CD4-positive, alpha-beta T cell treated with Interleukin-4 for 1 hour (primary cell): ENCODE data around the gene MRPL17.
"Not testable (repeated sequence)": the region's sequence is repeated elsewhere in the genome, so short reads cannot be mapped to it uniquely, and the experiment has no call there.

ENCODE experiments used
- DNase-seq, 2 donors: peaks; one replicate each; pipeline ENCODE4 v3.0.0-alpha.2; 2020 to 2022

Gene MRPL17

DNA sequence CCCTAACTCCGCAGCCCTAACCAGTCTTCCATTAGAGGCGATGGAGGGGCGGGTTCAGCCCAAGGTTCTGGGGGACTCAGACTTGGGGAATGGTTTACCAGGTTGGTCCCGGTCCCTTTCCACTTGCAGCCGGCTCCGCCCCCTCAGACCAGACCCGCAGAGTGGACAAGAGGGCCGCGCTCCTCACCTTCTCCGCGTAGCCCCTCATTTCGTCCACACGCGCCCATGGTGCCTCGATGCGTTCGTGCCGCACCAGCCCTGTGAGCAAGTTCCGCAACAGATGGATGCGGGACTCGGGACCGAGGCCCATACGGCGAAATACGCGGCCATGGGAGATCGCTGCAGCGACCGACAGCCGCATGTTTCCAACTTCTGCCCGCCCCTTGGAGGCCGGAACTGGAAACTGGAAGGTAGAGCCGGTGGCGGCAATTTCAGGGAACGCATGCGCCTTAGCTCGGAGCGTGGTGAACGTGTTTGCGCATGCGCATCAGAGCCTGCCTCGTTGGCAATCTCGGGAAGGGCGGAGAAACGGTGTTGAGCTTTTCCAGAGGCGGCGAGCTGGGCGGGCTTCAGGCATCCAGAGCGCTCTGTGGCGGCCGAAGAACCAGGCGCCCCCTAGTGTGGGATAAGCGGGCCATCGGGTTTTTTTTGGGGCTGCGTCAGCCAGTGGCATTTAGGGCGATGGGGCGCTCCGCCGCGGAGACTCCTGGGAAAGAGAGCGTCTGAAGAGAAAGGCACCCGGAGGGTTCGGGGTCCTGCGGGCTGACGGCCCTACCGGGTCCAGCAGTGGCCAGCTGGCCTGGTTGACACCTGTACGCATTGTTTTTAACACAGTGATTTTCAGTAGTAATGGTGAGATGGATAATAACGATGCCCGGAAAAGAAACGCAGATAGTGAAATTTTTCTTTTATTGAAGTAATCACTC is at the start of gene MRPL17:
TSS of gene MRPL17 (minus strand) at position 405 of the 926 bp plus-strand sequence. CDS start at position 361, 44 bp downstream.
- peak; percentile 99 to 100 for DNase-seq

DNA sequence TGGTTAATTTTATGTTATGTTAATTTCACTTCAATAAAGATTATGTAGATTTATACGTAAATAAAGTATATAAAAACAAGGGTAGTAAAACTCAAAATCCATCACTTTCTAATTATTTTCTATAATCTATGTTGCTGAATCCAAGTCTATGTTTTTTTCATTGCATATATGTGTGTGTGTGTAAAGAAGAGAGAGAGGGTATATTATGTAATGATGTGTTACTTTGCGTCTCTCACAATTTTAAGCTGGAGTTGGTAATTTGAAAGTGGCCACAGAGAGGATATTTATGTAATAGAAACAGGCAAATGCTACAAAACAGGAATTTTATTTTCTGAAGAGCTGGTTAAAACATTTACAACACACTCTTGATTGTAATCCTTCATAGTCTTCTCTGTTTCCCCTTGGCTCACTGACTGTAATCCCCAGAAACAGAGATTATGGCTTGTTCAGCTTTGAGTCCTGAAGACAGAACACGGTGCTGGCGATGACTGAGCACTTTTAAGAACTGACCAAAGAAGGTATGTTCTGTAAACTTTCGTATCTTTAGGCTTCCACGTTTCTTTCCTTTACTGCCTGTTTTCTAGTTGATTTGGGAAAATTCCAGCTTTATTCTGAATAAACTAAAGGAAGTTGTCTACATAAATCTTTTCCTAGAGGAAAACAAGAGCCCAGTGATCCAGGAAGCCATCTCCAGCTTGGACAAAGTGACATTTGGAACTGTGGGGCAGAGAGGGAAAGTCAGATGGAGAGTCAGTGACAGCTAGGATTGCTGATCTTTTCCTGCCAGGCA is 45.0 kb upstream of the MRPL17 start:
- no peak for DNase-seq

DNA sequence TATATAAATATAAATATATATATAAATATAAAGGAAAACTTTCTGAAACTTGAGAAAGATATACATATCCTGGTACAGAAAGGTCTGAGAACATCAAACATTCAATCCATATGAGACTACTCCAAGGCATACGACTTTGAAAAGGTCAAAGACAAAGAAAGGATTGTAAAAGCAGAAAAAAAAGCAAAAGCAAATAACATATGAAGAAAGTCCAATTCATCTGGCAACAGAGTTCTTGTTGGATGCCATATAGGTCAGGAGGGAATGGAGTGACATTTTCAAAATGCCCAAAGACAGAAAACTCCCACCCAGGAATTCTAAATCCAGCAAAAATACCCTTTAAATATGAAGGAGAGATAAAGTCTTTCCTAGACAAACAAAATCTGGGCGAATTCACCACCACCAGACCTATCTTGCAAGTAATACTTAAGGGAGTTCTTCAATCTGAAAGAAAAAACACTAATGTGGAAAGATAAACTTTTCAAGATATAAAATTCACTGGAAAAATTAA is 42.3 kb upstream of the MRPL17 start:
- no peak for DNase-seq

DNA sequence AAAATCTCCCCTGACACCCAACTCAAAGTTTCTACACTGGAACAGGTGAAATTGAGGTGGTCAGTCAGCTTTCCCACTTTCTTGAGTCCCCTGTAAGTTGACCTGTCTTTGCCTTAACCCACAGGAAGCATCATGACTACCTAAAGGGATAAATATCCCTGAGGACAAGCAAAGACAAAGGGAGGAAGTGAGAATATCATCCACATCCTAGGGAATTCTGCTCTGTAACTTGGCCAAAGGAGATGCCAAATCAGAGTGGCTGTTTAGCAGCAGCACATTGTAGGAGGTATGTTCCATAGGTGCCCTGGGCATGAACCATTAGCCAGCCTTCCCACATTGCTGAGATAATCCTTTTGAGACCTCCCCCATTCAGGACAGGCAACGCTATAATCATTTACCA is 40.9 kb upstream of the MRPL17 start:
- DNase-seq, result no peak

DNA sequence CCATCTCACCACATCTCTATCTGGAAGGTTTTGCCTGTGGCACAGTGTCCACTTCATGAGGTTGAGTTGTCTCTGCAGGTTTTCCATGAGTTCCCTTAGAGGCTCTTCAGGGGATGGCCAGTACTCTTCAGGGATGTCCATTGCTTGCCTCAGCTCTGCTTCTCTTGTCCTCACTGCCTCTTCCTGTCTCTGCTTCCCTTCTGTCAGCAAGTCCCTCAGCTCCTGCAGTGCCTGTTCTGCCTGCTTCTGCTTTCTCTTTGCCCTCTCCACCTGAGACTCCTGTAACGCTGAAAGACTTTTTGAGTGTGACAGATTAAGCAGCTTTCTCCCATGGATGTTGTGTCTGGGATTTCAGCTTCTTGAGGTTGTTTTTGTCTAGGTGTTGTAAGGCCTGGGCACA is 38.2 kb upstream of the MRPL17 start:
- no peak for DNase-seq

DNA sequence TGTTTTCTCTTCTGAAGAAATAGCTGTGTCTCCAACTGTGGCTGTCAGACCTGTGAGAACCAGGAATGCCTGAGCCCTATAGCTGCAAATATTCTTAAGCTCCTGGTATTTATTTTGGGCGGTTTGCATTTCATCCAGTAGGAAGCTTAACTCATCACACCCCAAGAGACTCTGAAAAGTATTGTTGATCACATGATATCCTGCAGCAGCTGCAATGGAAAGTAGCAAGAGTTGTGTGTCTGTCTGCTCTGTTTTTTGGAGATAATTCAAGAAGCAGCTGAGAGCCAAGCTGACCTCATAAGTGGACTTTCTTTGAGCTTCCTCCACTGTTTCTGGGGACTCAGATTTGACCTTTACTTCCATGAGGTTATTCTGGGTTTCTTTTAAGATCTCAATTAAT is 36.4 kb upstream of the MRPL17 start:
- no peak for DNase-seq

DNA sequence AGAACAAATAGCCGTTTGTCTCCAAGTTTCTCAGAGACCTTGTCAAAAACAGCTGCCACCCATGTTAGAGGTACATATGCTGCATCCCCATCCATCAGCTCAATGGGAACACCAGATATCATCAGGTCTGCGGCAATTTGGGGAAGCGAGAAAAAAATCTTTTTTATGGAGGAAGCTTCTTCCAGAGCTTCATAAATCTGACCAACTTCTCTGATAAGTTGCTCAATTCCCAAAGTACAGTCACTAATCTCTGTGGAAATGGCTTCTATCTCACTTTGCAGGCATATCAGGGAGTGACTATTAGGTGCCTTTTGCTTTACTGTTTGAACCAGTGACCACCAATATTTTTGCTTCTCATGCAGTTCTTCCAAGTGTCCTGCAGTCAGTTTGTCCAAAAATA is 34.3 kb upstream of the MRPL17 start:
- DNase-seq, result no peak

DNA sequence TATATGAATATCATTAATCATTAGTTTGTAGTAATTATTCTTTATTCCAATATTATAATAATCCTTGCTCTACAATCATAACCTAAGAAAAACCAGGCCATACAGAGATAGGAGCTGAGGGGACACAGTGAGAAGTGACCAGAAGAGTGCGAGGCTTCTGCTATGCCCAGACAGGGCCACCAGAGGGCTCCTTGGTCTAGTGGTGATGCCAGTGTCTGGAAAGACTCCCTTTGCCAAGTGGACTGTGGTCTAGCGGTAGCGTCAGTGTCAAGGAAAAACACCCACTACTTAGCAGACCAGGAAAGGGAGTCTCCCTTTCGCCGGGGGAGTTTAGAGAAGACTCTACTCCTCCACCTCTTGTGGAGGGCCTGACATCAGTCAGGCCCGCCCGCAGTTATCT is 28.4 kb upstream of the MRPL17 start:
- peak; percentile 27 to 40 for DNase-seq

DNA sequence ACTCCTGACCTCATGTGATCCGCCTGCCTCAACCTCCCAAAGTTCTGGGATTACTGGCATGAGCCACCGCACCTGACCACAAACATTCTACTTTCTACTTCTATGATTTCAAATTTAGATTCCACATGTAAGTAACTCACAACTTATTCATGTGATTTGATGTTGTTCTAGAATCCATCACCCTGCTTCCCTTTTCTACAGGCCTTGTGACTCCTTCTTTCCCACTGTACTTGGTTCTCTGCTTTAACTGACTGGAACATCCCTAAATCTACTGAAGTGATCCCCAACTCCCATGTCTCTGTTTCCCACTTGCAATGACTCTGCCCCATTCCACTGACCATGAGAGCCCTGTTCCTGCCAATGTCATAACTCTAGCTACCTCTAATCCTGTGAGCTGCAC is 25.7 kb upstream of the MRPL17 start:
- DNase-seq, result no peak

DNA sequence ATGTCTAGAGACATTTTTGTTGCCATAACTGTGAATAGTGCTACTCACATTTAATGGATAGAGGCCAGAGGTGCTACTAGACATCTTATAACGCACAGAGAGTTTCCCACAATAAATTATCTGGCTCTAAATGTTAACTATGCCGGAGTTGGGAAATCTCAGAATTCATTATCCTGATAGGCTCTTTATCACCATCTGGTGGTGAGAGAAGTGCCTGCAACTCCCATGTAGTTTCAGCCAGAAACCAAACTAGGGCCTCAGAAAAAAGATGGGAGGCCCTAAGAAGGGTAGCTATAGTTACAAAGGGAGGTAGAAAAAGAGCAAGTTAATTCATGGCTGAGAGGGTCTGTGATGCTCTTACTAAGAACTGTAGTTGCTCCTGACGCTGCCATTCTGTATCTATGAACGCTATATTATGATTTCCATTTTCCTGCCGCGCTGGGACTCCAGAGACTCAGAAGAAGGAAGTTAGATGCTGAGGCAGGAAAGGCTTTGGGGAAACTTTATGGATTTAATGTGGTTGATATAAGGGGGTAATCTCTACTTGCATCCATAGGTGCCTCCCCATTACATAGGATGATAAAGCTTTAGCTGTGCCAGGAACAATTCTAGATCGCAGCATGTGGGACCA is 22.9 kb upstream of the MRPL17 start:
- DNase-seq, result peak; percentile 22 to 61

DNA sequence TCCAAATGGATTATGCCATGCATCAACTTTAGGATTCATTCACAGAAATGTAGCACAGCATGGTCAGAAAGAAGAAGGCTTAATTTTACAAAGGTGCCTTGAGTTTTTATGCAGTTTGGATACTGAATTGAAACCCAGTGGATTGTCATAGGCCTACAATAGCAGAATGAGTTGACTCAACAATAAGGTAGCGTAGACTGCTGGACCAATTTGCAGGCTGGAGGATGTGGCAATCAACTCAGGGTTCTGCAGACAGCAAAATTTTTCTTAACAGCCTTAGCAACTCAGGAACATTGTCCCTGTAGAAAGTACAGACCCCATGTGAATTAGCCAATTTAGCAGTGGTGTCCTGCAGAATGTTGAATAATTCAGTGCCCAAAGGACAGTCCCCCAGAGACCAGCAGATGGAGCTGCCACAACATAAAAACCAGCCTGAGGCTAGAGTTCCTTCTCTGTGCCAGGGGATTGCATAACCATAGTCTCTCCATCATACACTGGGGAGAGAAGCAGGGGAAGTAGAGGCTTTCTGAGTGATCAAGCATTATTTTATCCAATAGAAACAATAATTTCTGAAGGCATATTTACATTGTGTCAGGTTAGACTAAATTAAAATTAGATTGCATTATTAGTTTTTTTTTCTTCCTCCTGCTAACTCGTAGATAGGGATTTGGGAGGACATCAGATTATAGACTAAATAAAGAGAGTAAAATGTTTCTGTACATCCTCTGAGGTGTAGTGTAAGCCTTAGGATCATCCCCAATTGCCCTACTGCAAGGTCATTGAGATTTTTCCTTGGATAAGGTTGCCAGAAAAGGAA is 20.3 kb upstream of the MRPL17 start:
- DNase-seq, result peak; percentile 43 to 57

DNA sequence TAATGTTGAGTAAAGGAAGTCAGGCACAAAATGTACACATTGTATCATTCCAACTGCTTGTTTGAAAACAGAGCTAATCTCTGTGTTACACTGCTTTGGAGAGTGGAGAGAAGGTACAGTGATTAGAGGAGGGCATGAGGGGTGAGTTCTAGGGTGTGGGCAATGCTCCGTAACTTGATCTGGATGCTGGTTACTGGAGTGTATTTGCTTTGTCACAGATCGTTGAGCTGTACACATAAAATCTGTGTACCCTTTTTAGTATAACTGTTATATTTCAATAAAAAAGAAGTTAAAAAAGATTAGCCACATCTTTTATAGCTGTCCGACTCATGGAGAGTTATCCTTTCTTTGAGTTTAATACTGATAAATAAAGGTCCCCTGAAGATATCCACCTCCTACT is 18.8 kb upstream of the MRPL17 start:
- DNase-seq, result not testable (repeated sequence)

DNA sequence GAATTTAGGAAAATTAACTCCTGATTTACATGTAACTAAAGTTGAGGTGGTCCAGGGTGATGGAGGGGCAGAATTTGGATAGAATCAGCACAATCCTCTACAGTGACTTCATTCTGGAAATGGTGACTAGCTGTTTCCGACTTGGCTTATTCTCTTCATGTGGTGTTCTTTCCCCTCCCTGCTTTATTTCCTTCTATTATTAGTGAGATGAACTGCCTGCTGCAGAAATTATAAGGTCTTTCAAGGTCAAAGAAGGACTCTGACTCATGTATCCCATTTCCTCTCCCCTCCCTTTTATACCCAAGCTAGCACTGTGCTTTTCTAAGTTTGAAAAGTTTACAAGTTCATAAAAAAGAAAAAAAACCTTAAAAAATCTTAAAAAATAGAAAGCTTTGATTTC is 12.2 kb upstream of the MRPL17 start:
- DNase-seq, result no peak

DNA sequence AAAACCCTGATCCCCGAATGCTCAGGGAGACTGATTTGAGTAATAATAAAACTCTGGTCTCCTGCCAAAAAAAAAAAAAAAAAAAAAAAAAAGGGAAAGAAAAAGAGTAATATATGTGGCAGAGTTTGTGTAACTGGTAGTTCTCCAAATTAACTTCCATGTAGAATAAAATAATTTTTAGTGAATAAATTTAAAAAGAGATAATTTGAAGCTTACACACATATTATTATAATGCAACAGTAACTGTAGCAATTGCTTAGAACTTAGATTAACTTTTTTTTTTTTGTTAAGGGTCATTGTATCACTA is 11.0 kb upstream of the MRPL17 start:
- no peak for DNase-seq

DNA sequence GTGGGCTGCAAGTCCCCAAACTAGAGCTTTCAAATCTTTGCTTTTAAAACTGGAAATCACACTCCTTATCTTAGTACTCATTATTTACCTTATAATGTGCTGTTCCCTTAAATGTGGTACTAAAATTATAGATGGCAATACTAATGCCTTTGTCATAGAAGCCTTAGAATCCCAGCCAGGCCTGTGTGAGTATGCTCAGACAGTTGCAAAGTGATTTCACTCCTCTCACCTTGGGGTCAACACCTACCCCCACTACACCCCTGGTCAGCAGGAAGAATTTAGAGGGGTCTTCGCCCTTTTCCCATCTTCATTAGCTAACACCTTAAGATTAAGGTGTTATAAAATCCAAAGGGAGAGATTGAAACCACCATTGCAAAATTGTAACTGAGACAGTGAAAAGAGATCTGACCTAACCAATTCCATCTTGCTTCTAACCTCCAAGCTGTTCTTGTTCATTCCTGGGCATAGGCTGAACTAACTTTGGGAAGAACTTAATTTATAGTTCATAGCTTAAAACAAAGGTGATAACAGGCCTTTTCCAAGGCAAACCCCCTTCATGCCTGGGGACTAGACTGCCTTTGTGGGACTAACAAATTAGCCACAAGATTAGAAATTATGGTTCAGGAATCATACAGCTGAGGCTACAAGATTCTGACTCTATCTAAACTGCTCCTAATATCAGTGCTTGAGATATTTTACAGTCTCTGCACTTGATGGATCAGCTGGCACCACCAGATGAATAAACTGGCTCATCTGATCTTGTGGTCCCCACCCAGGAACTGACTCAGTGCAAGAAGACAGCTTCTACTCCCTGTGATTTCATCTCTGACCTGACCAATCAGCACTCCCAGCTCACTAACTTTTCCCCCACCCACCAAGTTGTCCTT is 10.4 kb upstream of the MRPL17 start:
- DNase-seq, result peak; percentile 19 to 70

DNA sequence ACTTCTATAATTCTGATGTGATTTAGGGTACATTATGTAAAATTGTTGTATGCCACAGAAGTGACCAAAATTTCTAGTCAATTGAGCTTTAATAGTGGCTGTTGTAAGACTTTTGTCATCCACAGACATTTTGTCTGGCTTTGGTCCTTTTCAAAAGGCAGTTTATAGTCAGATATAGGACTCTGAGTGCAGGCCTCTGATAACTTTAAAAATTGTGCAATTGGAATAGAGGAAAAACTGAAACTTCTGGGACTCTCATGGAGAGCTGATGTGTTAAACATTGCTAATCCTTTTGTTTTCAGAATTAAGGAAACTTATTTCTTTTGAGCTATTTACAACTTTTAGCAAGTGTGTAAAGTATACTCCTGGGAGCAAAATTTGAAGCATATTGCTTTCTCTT is 9.0 kb upstream of the MRPL17 start:
- no peak for DNase-seq

DNA sequence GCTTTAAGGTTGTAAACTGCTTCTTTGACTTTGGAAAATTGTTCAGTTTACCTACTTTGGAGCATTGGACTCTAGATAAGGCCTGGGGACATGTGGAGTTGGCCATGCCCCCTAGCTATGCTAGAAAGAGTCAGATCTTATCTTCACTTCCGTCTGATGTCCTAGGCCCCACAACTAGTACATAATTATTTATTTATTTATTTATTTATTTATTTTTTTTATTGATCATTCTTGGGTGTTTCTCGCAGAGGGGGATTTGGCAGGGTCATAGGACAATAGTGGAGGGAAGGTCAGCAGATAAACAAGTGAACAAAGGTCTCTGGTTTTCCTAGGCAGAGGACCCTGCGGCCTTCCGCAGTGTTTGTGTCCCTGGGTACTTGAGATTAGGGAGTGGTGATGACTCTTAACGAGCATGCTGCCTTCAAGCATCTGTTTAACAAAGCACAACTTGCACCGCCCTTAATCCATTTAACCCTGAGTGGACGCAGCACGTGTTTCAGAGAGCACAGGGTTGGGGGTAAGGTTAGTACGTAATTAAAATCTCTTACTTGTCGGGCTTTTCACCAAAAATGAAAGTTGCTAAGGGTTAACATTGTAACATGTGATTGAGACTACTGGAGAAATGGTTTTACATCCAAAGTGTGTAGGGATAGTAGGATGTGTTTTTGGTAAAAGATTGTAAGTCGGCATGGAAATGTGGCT is 7.4 kb upstream of the MRPL17 start:
- not testable (repeated sequence) for DNase-seq

DNA sequence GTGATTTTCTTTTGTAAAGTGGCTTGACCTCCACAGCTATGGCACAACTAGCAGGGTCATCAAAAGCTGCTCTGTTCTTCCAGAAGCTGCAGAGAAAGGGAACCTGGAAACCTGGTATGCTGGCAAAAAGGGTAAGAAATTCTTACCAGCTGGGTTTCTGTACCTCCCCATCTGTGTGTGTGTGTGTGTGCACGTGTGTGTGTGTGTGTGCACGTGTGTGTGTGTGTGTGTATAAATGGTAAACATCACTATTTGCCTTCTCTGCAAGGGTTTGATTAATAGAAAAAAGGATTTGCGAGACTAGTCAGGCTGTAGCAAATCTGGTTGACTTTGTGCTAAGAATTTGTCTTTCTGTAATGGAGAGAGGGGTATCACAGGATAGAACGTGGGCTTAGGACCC is 4.7 kb upstream of the MRPL17 start:
- DNase-seq, result no peak

DNA sequence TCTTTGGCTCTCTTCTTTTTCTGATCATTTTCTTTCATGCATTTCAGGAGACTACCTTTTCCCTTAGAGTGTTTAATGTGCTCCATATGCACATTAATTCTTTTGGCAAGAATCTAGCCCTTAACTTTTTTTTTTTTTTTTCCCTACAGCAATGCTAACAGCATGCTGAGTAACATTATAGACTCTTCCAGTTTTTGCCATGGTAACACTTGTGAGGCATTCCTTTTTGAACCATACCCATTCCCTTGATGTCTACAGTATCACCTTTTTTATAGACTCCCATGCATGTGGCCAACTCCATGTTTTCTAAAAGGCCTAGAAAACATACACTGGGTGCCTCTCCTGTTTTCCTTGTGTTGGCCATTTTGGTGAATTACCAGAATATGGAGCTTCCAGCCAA is 2.9 kb upstream of the MRPL17 start:
- no peak for DNase-seq

DNA sequence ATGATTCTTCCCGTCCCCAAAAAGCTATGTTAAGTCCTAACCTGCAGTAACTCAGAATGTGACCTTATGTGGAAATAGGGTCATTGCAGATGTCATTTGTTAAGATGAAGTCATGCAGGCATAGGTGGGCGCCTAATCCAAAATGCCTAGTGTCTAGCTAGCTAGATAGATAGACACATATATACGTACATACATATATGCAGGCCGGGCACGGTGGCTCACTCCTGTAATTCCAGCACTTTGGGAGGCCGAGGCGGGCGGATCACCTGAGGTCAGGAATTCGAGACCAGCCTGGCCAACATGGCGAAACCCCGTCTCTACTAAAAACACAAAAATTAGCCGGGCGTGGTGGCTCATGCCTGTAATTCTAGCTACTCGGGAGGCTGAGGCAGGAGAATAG is 928 bp upstream of the MRPL17 start:
- not testable (repeated sequence) for DNase-seq

DNA sequence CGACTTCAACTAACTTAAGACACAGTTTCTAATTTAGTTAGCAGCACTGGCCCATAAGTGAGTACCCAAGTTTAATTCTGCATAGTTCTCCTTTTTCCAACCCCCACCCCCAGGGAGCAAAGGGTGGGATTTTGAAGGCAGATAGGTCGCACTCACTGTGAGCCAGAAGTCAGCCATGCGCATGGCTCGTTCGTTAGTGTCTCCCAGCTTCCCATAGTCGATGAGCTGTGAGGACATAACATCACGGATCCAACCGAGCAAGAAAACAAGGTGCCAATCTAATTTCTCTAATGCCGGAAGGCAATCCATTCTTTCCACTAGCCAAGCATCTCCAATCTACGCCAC is 577 bp downstream of the MRPL17 start:
- no peak for DNase-seq
